IMR-90 (cell line): ENCODE measurements around the gene SELENOO. TPM values are rescaled to one million over a fixed set of nuclear protein-coding genes. Genes with fewer than 3 reads are reported as not detected.

Source experiments
- ATAC-seq: fragments of 200-7000 bp; cut with Tn5 transposase; 2 replicates; pipeline ENCODE4 v1.9.1; 2020; ENCODE audit warnings: low read depth, mild to moderate bottlenecking, moderate library complexity
- BruUV-seq: library from RNA; stranded (reverse); fragments of 400-500 nt; replicated peaks from 2 replicates; lab custom pipeline; 2021; lab: Mats Ljungman, UMichigan
- CTCF ChIA-PET: fragments of 300-600 bp; formaldehyde crosslinking; extraction: SDS; loops from one replicate; lab custom pipeline; 2021; ENCODE audit warnings: antibody characterized with exemption; lab: Yijun Ruan, JAX
- POLR2A ChIA-PET: fragments of 300-600 bp; sonication (Branson Sonifier 250); formaldehyde crosslinking; loops from one replicate; lab custom pipeline; 2022; ENCODE audit warnings: antibody characterized with exemption; ENCODE audit not compliant: unreplicated experiment; lab: Charles Lee
- DNase-seq: peaks from one replicate; pipeline ENCODE4 v3.0.0; 2013
- H2AFZ ChIP-seq: replicated peaks from 2 replicates; pipeline ENCODE3; 2013; ENCODE audit warnings: low read length, mild to moderate bottlenecking; ENCODE audit not compliant: poor library complexity
- H2AK5ac ChIP-seq: 2 replicates; pipeline ENCODE4 v1.6.1; 2013; ENCODE audit warnings: low read depth, low read length, inconsistent platforms
- H2AK9ac ChIP-seq: replicated peaks from 2 replicates; pipeline ENCODE3; 2013; ENCODE audit warnings: mild to moderate bottlenecking, low read depth, low read length, moderate library complexity; ENCODE audit not compliant: poor library complexity
- H2BK120ac ChIP-seq: 2 replicates; pipeline ENCODE4 v1.6.1; 2013; ENCODE audit warnings: low read depth, low read length, inconsistent platforms
- H2BK15ac ChIP-seq: 3 replicates; pipeline ENCODE4 v1.6.1; 2013; ENCODE audit warnings: low read depth, low read length, inconsistent platforms
- H2BK20ac ChIP-seq: 2 replicates; pipeline ENCODE4 v1.6.1; 2013; ENCODE audit warnings: low read depth, mild to moderate bottlenecking, inconsistent platforms, low read length, moderate library complexity
- H2BK5ac ChIP-seq: 2 replicates; pipeline ENCODE4 v1.6.1; 2013; ENCODE audit warnings: mild to moderate bottlenecking, low read depth, low read length, inconsistent platforms; ENCODE audit not compliant: poor library complexity, severe bottlenecking
- H3K14ac ChIP-seq: replicated peaks from 2 replicates; pipeline ENCODE4 v1.6.1; 2013; ENCODE audit warnings: low read depth, low read length, inconsistent platforms
- H3K18ac ChIP-seq: 2 replicates; pipeline ENCODE4 v1.6.1; 2013; ENCODE audit warnings: low read depth, low read length, control low read depth
- H3K23ac ChIP-seq: 2 replicates; pipeline ENCODE4 v1.6.1; 2013; ENCODE audit warnings: low read depth, low read length, inconsistent platforms
- H3K27ac ChIP-seq: 2 replicates; pipeline ENCODE4 v1.5.1; 2013; ENCODE audit warnings: mild to moderate bottlenecking, control low read depth, low read length; ENCODE audit not compliant: insufficient read depth
- H3K27me3 ChIP-seq: 2 replicates; pipeline ENCODE4 v1.6.1; 2013; ENCODE audit warnings: low read length; ENCODE audit not compliant: control insufficient read depth, insufficient read depth
- H3K36me3 ChIP-seq: 2 replicates; pipeline ENCODE4 v1.6.1; 2013; ENCODE audit warnings: low read length, mixed read lengths; ENCODE audit not compliant: control insufficient read depth, insufficient read depth
- H3K4ac ChIP-seq: 2 replicates; pipeline ENCODE4 v1.6.1; 2013; ENCODE audit warnings: low read depth, low read length, inconsistent platforms
- H3K4me1 ChIP-seq: 2 replicates; pipeline ENCODE4 v1.6.1; 2013; ENCODE audit warnings: low read length, mixed read lengths; ENCODE audit not compliant: control insufficient read depth, insufficient read depth
- H3K4me2 ChIP-seq: 2 replicates; pipeline ENCODE4 v1.6.1; 2013; ENCODE audit warnings: low read depth, mild to moderate bottlenecking, control low read depth, low read length, moderate library complexity
- H3K4me3 ChIP-seq: 2 replicates; pipeline ENCODE4 v1.5.1; 2013; ENCODE audit warnings: low read depth, mild to moderate bottlenecking, control low read depth, low read length, moderate library complexity; ENCODE audit not compliant: insufficient read depth
- H3K56ac ChIP-seq: 2 replicates; pipeline ENCODE4 v1.6.1; 2013; ENCODE audit warnings: low read length, inconsistent platforms; ENCODE audit not compliant: insufficient read depth; ENCODE audit errors: extremely low read depth
- H3K79me1 ChIP-seq, 2 experiments: 2 replicates each; pipeline ENCODE4 v1.6.1; 2013; ENCODE audit warnings: low read length in 2 of 2, inconsistent platforms in 1 of 2, low read depth in 1 of 2
- H3K9ac ChIP-seq: 2 replicates; pipeline ENCODE4 v1.6.1; 2013; ENCODE audit warnings: low read depth, low read length, control low read depth
- H3K9me1 ChIP-seq: 2 replicates; pipeline ENCODE4 v1.6.1; 2013; ENCODE audit warnings: low read length, inconsistent platforms; ENCODE audit not compliant: insufficient read depth
- H3K9me3 ChIP-seq: 2 replicates; pipeline ENCODE4 v1.6.1; 2013; ENCODE audit warnings: low read length; ENCODE audit not compliant: control insufficient read depth, insufficient read depth
- H4K20me1 ChIP-seq: 2 replicates; pipeline ENCODE4 v1.6.1; 2013; ENCODE audit warnings: low read length, inconsistent platforms; ENCODE audit not compliant: insufficient read depth
- H4K5ac ChIP-seq: 2 replicates; pipeline ENCODE4 v1.6.1; 2013; ENCODE audit warnings: mild to moderate bottlenecking, low read depth, low read length, control low read depth
- H4K8ac ChIP-seq, 2 experiments: 2 replicates each; pipeline ENCODE4 v1.6.1; 2013; ENCODE audit warnings: low read depth in 2 of 2, low read length in 2 of 2, control low read depth in 1 of 2, inconsistent platforms in 1 of 2
- H4K91ac ChIP-seq: 2 replicates; pipeline ENCODE4 v1.6.1; 2013; ENCODE audit warnings: low read depth, low read length, inconsistent platforms; ENCODE audit not compliant: insufficient read depth
- CTCF ChIP-seq: conservative IDR thresholded peaks from 2 replicates; pipeline ENCODE4 v1.5.1; 2012; ENCODE audit warnings: mild to moderate bottlenecking, low read depth, low read length, improper control_type of control experiment
- MXI1 ChIP-seq: IDR thresholded peaks from 2 replicates; pipeline ENCODE4 v1.6.1; 2012; ENCODE audit warnings: low read depth, mild to moderate bottlenecking, low read length, moderate library complexity, borderline replicate concordance
- WGBS, 2 experiments: methylation state at CpG; one replicate each; pipeline versions ENCODE4 v1.1.5 to v1.1.7; 2013; ENCODE audit warnings: missing lambda C conversion rate in 2 of 2; ENCODE audit not compliant: insufficient read length in 1 of 2; ENCODE audit errors: extremely low coverage in 2 of 2; 5-methylcytosine and 5-hydroxymethylcytosine counted together
- dilution Hi-C: fragments of 300-500 bp; cut with HindIII; formaldehyde crosslinking; loops from one replicate; pipeline ENCODE4 v1.14.3; 2018; ENCODE audit warnings: low sequenced_read_pairs; ENCODE audit not compliant: unreplicated experiment
- in situ Hi-C: fragments of 300-500 bp; cut with MboI; formaldehyde crosslinking; loops from 3 replicates; pipeline ENCODE4 v1.14.3; 2019; ENCODE audit warnings: low sequenced_read_pairs, inconsistent platforms, mixed read lengths
- intact Hi-C: fragments of 100-400 bp; cut with micrococcal nuclease; formaldehyde crosslinking; loops from 2 replicates; pipeline ENCODE4 v1.10.0; 2022
- polyA plus RNA-seq, 3 experiments: library from polyadenylated mRNA; depleted of rRNA; stranded (reverse); fragments of >200 nt; gene quantifications; 2 replicates each; pipeline ENCODE4 v1.2.3, GENCODE V29; 2012; ENCODE audit warnings: low replicate concordance in 1 of 3
- total RNA-seq: library from RNA; depleted of rRNA; stranded (reverse); fragments of >200 nt; gene quantifications from 2 replicates; pipeline ENCODE4 v1.2.3, GENCODE V29; 2012

Gene SELENOO
- total and polyA plus RNA-seq, 2 of the 4 experiments (the other 2 are of a cell fraction), result 10.4 to 21.4 TPM

DNA sequence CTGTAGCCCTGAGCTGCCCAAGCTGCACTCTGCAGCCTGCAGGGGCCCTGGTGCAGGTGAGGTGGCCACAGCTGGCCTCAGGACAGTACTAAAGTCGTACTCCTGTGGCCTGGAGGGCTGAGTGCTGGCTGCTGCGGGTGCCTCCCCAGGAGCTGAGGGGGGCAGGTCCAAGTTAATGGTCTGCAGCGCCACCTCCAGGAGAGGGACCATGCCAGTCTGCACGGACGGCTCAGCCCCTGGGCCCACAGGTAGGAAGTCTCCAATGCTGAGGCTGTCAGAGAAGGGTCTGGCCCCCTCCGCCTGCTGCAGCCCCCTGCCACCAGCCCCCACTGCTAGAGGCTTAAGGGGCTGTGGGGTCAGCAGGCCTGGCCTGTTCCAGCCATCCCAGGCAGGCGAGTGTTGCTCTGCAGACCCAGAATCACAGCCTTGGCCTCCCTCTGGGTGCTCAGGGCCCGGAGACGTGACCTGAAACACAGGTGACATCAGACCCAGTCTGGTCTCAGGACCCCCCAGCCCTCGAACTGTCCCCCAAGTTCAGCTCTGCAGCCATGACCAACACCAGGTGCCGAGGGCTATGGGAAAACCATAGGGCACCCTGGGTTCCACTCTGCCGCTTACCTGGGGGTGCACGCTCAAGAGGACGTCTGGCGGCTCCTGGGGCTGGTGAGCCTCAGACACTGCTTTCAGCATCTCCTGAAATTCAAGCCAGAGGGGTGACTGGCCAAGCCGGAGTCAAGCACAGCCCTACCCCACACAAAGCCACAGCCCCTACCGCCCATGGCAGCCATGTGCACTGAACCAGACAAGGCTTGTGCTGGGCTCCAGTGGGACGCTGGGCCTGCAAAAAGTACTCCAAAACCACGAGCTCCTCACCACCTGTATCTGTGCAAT is 20.8 kb downstream of the SELENOO start:
- intact Hi-C loops (no loop called here), in situ Hi-C loops (loop anchor here (25.0 kb wide), 1 partner anchor 409 kb away; no protein-coding TSS in a partner anchor), dilution Hi-C loops (no loop called here)
- Histone ChIP-seq H3K9me1 (peaks cover 3% of the 10 kb centered on the region; the same call in 1 of the 2 replicates), H2BK20ac (no peak overlapping the region), H2AFZ (no peak overlapping the region), H3K4ac (no peak overlapping the region), H2AK9ac (no peak overlapping the region), H4K5ac (no peak overlapping the region), H3K36me3 (peaks cover 82% of the 10 kb centered on the region), H3K9me3 (no peaks in the 10 kb centered on the region), H3K56ac (no peak overlapping the region), H2AK5ac (no peak overlapping the region), H3K27ac (no peak overlapping the region), H4K91ac (no peak overlapping the region), H4K20me1 (peaks cover 24% of the 10 kb centered on the region), H2BK5ac (no peak overlapping the region), H3K4me2 (no peak overlapping the region), H3K18ac (no peak overlapping the region), H2BK120ac (no peak overlapping the region), H3K4me3 (no peak overlapping the region), H3K14ac (no peak overlapping the region), H4K8ac (no peak overlapping the region), H2BK15ac (no peak overlapping the region), H3K9ac (no peak overlapping the region), H3K27me3 (no peaks in the 10 kb centered on the region), H3K79me1 (peaks cover 4 to 17% of the 10 kb centered on the region in 2 experiments; a peak in 2 of 4 replicates), H3K4me1 (no peaks in the 10 kb centered on the region), H3K23ac (no peak overlapping the region)
- BruUV-seq, result no TSS peak
- POLR2A ChIA-PET, result no interaction called here
- CTCF ChIA-PET, result interaction anchor here (0.5 kb wide), 1 partner anchor 22 kb away, joined by 3 read pairs; no protein-coding TSS in a partner anchor
- ATAC-seq (no peak), DNase-seq (no peak)
- 100% methylated on average over 3 of the region's 19 CpGs; no CpG with 5 or more reads in 1 of the 2 experiments for WGBS, 2 experiments
- no peak for TF ChIP-seq MXI1
- TF ChIP-seq CTCF, result 0 out of 2 replicates have a peak, but pooled peaks have one; percentile 3
